NCI-H2081 (cell line): ENCODE data around the gene HCAR3.

Experiments used
- DNase-seq, 2 experiments: peaks; one replicate each; lab custom pipeline; 2025; lab: John Stamatoyannopoulos, UW

Gene HCAR3

DNA sequence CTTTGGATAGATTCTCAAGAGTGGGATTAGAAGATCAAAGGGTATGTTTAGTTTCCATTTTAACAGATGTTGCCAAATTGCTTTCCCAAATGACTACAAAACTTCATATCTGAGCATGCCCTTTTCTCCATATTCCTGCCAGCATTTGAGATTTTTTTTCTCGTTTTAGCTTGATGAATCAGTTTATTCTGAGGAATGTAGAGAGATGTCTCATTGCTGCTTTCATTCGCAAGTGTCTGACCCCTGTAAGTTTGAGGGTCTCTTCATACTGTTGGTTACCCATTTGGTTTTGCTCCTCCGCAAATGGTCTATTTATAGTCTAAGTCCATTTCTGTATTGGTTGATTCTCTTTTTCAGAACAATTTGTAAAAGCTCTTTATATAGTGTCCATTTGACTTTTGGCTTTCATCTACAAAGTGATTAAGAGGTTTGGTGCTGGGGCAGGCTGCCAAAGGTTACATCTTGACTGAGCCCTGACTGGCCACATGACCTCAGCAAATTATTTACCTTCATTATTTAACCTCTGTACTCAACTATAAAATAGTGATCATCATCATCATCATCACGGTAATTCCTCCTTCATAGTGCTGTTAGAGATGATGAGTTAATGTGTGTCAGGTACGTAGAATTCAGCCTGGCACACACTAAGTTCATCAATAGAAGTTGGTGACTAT is 47.1 kb downstream of the HCAR3 start:
- no peak for DNase-seq

GRCh38 chr12:122668268-122668667 is 48.3 kb downstream of the HCAR3 start:
- DNase-seq, result no peak

DNA sequence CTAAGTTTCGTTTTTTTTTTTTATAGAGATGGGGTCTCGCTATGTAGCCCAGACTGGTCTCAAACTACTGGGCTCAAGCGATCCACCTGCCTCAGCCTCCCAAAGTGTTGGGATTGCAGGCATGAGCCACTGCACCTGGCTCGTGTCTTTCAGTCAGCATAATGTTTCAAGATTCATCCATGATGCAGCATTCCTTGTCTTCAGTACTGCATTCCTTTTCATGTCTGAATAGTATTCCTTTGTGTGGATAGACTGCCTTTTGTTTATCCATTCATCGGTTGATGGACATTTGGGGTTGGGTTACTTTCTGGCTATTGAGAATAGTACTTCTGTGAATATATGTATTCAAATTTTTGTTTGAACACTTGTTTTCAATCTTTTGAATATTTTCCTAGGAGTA is 50.9 kb downstream of the HCAR3 start:
- DNase-seq, result no peak

- DNase-seq, result no peak
Observed at GRCh38 chr12:122665349-122665748, 51.3 kb downstream of the HCAR3 start.
